Ishikawa (cell line): ENCODE data around the gene NEXN.

ENCODE experiments used
- CEBPB ChIP-seq: IDR thresholded peaks from 2 replicates; pipeline ENCODE4 v1.6.1; 2012
- CREB1 ChIP-seq: IDR thresholded peaks from 2 replicates; pipeline ENCODE4 v1.6.1; 2012; ENCODE audit warnings: low read depth
- EGR1 ChIP-seq: IDR thresholded peaks from 2 replicates; pipeline ENCODE4 v1.6.1; 2012
- EP300 ChIP-seq: IDR thresholded peaks from 2 replicates; pipeline ENCODE4 v1.6.1; 2012; ENCODE audit warnings: borderline replicate concordance
- FOXM1 ChIP-seq: IDR thresholded peaks from 2 replicates; pipeline ENCODE4 v1.6.1; 2012; ENCODE audit warnings: low read depth, borderline replicate concordance
- NFIC ChIP-seq: IDR thresholded peaks from 2 replicates; pipeline ENCODE4 v1.6.1; 2012
- RAD21 ChIP-seq: IDR thresholded peaks from 2 replicates; pipeline ENCODE4 v1.6.1; 2012; ENCODE audit warnings: low read depth
- REST ChIP-seq: IDR thresholded peaks from 2 replicates; pipeline ENCODE4 v1.6.1; 2012; ENCODE audit warnings: low read depth, mild to moderate bottlenecking
- TAF1 ChIP-seq: IDR thresholded peaks from 2 replicates; pipeline ENCODE4 v1.6.1; 2012; ENCODE audit warnings: low read depth, mild to moderate bottlenecking
- TCF12 ChIP-seq: IDR thresholded peaks from 2 replicates; pipeline ENCODE4 v1.6.1; 2012; ENCODE audit warnings: low read depth
- TEAD4 ChIP-seq: IDR thresholded peaks from 2 replicates; pipeline ENCODE4 v1.6.1; 2012
- USF1 ChIP-seq: IDR thresholded peaks from 2 replicates; pipeline ENCODE4 v1.6.1; 2012
- YY1 ChIP-seq: IDR thresholded peaks from 2 replicates; pipeline ENCODE4 v1.6.1; 2012; ENCODE audit warnings: low read depth
- ZBTB7A ChIP-seq: IDR thresholded peaks from 2 replicates; pipeline ENCODE4 v1.6.1; 2012; ENCODE audit warnings: low read depth
- TF ChIP-seq, protein P1 (sequence below): IDR thresholded peaks from 2 replicates; pipeline ENCODE4 v1.6.1; 2012

The NEXN gene

DNA sequence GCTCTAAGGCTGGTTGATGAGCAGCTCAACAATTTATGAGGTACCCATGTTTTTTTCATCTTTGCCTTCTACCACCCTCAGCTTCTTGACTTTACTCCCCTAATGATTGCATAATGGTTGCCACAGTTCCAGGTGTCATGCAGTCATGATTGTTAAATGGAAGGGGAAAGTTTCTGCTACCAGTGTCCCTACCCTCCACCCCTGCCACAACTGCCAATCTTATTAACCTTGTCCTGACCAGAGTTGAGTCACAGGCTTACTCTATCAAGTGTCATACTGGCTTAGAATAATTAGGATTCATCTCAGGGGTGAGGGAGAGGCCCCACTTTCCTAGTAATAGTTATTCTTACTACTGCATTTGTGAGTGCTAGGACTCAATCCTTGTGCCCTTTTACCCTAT lies 98.4 kb downstream of the NEXN start:
- no peak for TF ChIP-seq TAF1
- no peak for TF ChIP-seq EGR1
- no peak for TF ChIP-seq ZBTB7A
- TF ChIP-seq, protein P1, sequence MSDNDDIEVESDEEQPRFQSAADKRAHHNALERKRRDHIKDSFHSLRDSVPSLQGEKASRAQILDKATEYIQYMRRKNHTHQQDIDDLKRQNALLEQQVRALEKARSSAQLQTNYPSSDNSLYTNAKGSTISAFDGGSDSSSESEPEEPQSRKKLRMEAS: no peak
- no peak for TF ChIP-seq CEBPB

DNA sequence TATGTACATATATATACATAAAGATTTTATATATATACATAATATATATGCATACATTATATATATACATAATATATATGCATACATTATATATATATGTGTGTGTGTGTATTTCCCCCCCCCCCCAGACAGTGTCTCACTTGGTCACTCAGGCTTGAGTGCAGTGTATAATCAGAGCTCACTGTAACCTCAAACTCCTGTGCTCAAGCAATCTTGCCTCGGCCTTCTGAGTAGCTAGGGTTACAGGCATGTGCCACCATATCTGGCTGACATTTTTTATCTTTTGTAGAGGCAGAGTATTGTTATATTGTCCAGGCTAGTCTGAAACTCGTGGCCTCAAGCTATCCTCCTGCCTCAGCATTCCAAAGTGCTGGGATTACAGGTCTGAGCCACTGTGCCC lies 99.5 kb downstream of the NEXN start:
- TF ChIP-seq ZBTB7A (no peak), EP300 (no peak), YY1 (no peak), CEBPB (no peak), TEAD4 (no peak), FOXM1 (no peak), CREB1 (no peak), TCF12 (no peak), EGR1 (no peak), REST (no peak), USF1 (no peak), TAF1 (no peak), RAD21 (no peak), NFIC (no peak)
- TF ChIP-seq, protein P1: no peak

GRCh38 chr1:77989744-77990143 lies 101.3 kb downstream of the NEXN start:
- TF ChIP-seq RAD21 (no peak), EP300 (no peak), TCF12 (no peak), FOXM1 (no peak), EGR1 (no peak)

DNA sequence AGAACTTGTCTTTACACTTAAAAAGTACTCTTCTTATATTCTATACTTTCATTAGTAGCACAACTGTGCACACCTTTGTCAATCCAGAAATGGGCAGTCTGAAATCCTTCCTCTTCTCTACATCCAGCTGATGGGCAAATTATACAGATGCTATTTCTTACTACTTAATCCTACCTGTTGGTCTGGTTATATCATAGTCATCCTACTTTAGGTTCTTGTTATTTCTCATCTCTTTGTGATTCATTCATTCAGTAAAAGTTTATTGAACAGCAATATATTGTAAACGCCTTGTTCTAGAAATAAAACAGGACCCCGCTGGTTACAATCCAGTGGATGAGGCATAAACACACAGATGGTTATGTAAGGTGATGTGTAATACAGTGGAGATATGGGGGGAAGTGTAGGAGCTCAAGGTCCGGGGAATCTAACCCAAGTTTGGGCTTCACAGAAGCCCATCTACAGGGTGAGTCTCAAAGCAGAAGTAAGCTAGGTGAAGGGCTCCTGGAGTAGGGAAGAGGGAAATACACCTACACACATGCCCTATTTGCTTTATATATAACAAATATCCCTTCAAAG lies 102.3 kb downstream of the NEXN start:
- TF ChIP-seq TCF12 (no peak), CEBPB (no peak), USF1 (no peak), REST (no peak), NFIC (no peak), EGR1 (no peak), FOXM1 (no peak)

DNA sequence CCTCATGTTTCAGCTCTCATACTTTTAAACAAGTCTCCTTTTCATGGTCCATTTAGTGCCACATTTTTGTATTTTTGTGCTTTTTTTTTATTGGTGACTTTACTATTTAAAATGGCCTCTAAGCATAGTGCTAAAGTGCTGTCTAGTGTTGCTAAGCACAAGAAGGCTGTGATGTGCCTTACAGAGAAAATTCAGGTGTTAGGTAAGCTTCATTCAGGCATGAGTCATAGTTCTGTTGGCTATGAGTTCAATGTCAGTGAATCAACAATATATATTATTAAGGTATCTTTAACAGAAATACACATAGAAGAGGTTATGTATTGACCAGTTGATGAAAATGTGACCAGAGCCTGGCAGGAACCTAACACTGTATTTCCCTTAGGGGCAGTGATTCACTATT lies 103.2 kb downstream of the NEXN start:
- TF ChIP-seq EP300 (no peak), TEAD4 (no peak), TCF12 (no peak), YY1 (no peak), NFIC (no peak), FOXM1 (no peak), REST (no peak), TAF1 (no peak), EGR1 (no peak)
- TF ChIP-seq, protein P1: no peak
